GM12878 (cell line): ENCODE measurements around the gene SFT2D1. TPM values are rescaled to one million over a fixed set of nuclear protein-coding genes. Genes with fewer than 3 reads are reported as not detected.

Experiments
- GATAD2B ChIP-seq: fragments of 450-650 bp; conservative IDR thresholded peaks from 2 replicates; pipeline ENCODE4 v1.6.1; 2017; ENCODE audit warnings: low read depth, mild to moderate bottlenecking, moderate library complexity
- MTA3 ChIP-seq: IDR thresholded peaks from 2 replicates; pipeline ENCODE4 v1.6.1; 2012; ENCODE audit warnings: low read length, inconsistent platforms, borderline replicate concordance
- NFYB ChIP-seq: IDR thresholded peaks from 2 replicates; pipeline ENCODE4 v1.6.1; 2011; ENCODE audit warnings: low read depth, mild to moderate bottlenecking, low read length, improper control_type of control experiment, moderate library complexity; ENCODE audit not compliant: insufficient read depth
- NR2C2 ChIP-seq: IDR thresholded peaks from 2 replicates; pipeline ENCODE4 v1.6.1; 2011; ENCODE audit warnings: borderline replicate concordance, low read depth; ENCODE audit not compliant: control insufficient read depth, insufficient read length
- PML ChIP-seq: IDR thresholded peaks from 2 replicates; pipeline ENCODE4 v1.6.1; 2012; ENCODE audit warnings: low read length, inconsistent platforms
- SIN3A ChIP-seq: IDR thresholded peaks from 2 replicates; pipeline ENCODE4 v1.6.1; 2012; ENCODE audit warnings: low read depth, low read length, improper control_type of control experiment
- SMARCA5 ChIP-seq: fragments of 450-650 bp; IDR thresholded peaks from 2 replicates; pipeline ENCODE4 v1.6.1; 2017; ENCODE audit warnings: mild to moderate bottlenecking
- SREBF2 ChIP-seq: IDR thresholded peaks from 2 replicates; pipeline ENCODE4 v1.6.1; 2012; ENCODE audit warnings: mild to moderate bottlenecking, low read length
- SUZ12 ChIP-seq: fragments of 200-600 bp; sonication (generic); IDR thresholded peaks from one replicate; pipeline ENCODE4 v1.6.1; 2018; ENCODE audit warnings: antibody characterized with exemption, mild to moderate bottlenecking; ENCODE audit not compliant: unreplicated experiment
- TARDBP ChIP-seq: IDR thresholded peaks from 2 replicates; pipeline ENCODE4 v1.6.1; 2016; ENCODE audit warnings: borderline replicate concordance
- TBL1XR1 ChIP-seq: IDR thresholded peaks from 2 replicates; pipeline ENCODE4 v1.6.1; 2012; ENCODE audit warnings: low read depth, low read length, improper control_type of control experiment
- YY1 ChIP-seq: IDR thresholded peaks from 2 replicates; pipeline ENCODE4 v1.6.1; 2011; ENCODE audit warnings: low read depth, mild to moderate bottlenecking, low read length
- ZNF24 ChIP-seq: fragments of 450-650 bp; IDR thresholded peaks from 2 replicates; pipeline ENCODE4 v1.6.1; 2017; ENCODE audit warnings: antibody characterized with exemption, mild to moderate bottlenecking
- polyA plus RNA-seq, 11 experiments: library from polyadenylated mRNA; depleted of rRNA in 4 of 11; unstranded in 6 of 11; stranded (reverse) in 5 of 11; fragments of >200 nt; fragmentation: Nextera tagmentation in 4 of 11; fragmentation: Illumina TruSeq in 1 of 11; extraction: Ambion mirVana in 4 of 11; extraction: Trizol in 1 of 11; gene quantifications; 1 replicate in 1 of 11; 2 replicates in 10 of 11; pipeline versions ENCODE4 v1.2.1 to v1.2.3, GENCODE V29; 2011 to 2016; ENCODE audit warnings: inconsistent platforms in 2 of 11, missing spikeins in 2 of 11, low read depth in 1 of 11
- total RNA-seq, 4 experiments: library from RNA; depleted of rRNA in 3 of 4; stranded (reverse); fragments of >200 nt in 3 of 4; fragmentation: Illumina TruSeq in 1 of 4; extraction: Trizol in 1 of 4; gene quantifications; 2 replicates each; pipeline versions ENCODE4 v1.2.1 to v1.2.3, GENCODE V29; 2013 to 2021
- TF ChIP-seq, protein P1 (sequence below): fragments of 450-650 bp; IDR thresholded peaks from 2 replicates; pipeline ENCODE4 v1.6.1; 2017; ENCODE audit warnings: mild to moderate bottlenecking, moderate library complexity
- TF ChIP-seq, protein P2 (sequence below): IDR thresholded peaks from 2 replicates; pipeline ENCODE4 v1.6.1; 2011; ENCODE audit warnings: low read depth, mild to moderate bottlenecking, low read length, moderate library complexity, borderline replicate concordance; ENCODE audit errors: extremely low read depth
- TF ChIP-seq, protein P3 (sequence below): fragments of 150-350 bp; IDR thresholded peaks from 2 replicates; pipeline ENCODE4 v1.6.1; 2014; ENCODE audit warnings: mild to moderate bottlenecking, low read depth, low read length
- TF ChIP-seq, protein P4 (sequence below): fragments of 450-650 bp; IDR thresholded peaks from 2 replicates; pipeline ENCODE4 v1.6.1; 2016; ENCODE audit warnings: mild to moderate bottlenecking
- TF ChIP-seq, protein P5 (sequence below): fragments of 450-650 bp; IDR thresholded peaks from 2 replicates; pipeline ENCODE4 v1.6.1; 2018; ENCODE audit warnings: mild to moderate bottlenecking, low read depth, moderate library complexity; ENCODE audit not compliant: partially characterized antibody
- TF ChIP-seq, protein P6 (sequence below): IDR thresholded peaks from 2 replicates; pipeline ENCODE4 v1.6.1; 2011; ENCODE audit warnings: borderline replicate concordance, low read depth, mild to moderate bottlenecking, moderate library complexity, low read length; ENCODE audit not compliant: insufficient read depth, poor library complexity, severe bottlenecking

The SFT2D1 gene
- total and polyA plus RNA-seq, 10 of the 15 experiments (the other 5 are each of a cell fraction or from before 2014, with no cell fraction given): 69.5 to 281 (median 124) TPM

DNA sequence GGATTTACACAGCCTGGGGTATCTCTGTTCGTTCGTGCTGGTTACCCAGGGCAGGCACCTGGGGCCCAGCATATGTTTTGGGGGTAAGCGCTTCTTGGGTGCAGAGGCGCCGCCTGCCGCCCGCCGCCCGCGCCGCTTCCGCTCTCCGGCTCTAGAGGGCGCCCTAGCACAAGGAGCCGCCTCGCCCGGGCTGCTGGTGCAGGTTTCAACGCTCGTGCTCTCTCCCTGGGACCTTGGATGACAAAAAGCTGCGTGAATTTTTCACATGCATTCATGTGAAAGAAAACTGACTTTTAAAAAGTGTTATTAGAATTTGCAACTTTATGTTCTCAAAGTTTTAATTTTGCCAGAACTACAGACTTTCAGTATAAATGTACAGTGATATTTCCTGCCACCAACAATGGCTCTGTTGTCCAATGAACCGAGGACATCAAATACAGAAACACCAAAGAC lies 66.6 kb downstream of the SFT2D1 start (continued):
- TF ChIP-seq, protein P1, sequence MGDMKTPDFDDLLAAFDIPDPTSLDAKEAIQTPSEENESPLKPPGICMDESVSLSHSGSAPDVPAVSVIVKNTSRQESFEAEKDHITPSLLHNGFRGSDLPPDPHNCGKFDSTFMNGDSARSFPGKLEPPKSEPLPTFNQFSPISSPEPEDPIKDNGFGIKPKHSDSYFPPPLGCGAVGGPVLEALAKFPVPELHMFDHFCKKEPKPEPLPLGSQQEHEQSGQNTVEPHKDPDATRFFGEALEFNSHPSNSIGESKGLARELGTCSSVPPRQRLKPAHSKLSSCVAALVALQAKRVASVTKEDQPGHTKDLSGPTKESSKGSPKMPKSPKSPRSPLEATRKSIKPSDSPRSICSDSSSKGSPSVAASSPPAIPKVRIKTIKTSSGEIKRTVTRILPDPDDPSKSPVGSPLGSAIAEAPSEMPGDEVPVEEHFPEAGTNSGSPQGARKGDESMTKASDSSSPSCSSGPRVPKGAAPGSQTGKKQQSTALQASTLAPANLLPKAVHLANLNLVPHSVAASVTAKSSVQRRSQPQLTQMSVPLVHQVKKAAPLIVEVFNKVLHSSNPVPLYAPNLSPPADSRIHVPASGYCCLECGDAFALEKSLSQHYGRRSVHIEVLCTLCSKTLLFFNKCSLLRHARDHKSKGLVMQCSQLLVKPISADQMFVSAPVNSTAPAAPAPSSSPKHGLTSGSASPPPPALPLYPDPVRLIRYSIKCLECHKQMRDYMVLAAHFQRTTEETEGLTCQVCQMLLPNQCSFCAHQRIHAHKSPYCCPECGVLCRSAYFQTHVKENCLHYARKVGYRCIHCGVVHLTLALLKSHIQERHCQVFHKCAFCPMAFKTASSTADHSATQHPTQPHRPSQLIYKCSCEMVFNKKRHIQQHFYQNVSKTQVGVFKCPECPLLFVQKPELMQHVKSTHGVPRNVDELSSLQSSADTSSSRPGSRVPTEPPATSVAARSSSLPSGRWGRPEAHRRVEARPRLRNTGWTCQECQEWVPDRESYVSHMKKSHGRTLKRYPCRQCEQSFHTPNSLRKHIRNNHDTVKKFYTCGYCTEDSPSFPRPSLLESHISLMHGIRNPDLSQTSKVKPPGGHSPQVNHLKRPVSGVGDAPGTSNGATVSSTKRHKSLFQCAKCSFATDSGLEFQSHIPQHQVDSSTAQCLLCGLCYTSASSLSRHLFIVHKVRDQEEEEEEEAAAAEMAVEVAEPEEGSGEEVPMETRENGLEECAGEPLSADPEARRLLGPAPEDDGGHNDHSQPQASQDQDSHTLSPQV: peak; percentile 86
- TF ChIP-seq ZNF24: peak; percentile 68
- peak; percentile 80 for TF ChIP-seq YY1
- TF ChIP-seq, protein P2, sequence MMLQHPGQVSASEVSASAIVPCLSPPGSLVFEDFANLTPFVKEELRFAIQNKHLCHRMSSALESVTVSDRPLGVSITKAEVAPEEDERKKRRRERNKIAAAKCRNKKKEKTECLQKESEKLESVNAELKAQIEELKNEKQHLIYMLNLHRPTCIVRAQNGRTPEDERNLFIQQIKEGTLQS: no peak
- TF ChIP-seq TBL1XR1: no peak
- TF ChIP-seq PML: no peak
- TF ChIP-seq, protein P3, sequence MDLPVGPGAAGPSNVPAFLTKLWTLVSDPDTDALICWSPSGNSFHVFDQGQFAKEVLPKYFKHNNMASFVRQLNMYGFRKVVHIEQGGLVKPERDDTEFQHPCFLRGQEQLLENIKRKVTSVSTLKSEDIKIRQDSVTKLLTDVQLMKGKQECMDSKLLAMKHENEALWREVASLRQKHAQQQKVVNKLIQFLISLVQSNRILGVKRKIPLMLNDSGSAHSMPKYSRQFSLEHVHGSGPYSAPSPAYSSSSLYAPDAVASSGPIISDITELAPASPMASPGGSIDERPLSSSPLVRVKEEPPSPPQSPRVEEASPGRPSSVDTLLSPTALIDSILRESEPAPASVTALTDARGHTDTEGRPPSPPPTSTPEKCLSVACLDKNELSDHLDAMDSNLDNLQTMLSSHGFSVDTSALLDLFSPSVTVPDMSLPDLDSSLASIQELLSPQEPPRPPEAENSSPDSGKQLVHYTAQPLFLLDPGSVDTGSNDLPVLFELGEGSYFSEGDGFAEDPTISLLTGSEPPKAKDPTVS: no peak
- TF ChIP-seq, protein P4, sequence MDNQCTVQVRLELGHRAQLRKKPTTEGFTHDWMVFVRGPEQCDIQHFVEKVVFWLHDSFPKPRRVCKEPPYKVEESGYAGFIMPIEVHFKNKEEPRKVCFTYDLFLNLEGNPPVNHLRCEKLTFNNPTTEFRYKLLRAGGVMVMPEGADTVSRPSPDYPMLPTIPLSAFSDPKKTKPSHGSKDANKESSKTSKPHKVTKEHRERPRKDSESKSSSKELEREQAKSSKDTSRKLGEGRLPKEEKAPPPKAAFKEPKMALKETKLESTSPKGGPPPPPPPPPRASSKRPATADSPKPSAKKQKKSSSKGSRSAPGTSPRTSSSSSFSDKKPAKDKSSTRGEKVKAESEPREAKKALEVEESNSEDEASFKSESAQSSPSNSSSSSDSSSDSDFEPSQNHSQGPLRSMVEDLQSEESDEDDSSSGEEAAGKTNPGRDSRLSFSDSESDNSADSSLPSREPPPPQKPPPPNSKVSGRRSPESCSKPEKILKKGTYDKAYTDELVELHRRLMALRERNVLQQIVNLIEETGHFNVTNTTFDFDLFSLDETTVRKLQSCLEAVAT: no peak
- peak; percentile 48; the same call in 1 of the 2 replicates for TF ChIP-seq GATAD2B
- TF ChIP-seq NR2C2: no peak
- TF ChIP-seq NFYB: no peak
- no peak for TF ChIP-seq SREBF2
- TF ChIP-seq SUZ12: no peak
- no peak for TF ChIP-seq MTA3
- peak; percentile 91 for TF ChIP-seq SMARCA5
- TF ChIP-seq, protein P5, sequence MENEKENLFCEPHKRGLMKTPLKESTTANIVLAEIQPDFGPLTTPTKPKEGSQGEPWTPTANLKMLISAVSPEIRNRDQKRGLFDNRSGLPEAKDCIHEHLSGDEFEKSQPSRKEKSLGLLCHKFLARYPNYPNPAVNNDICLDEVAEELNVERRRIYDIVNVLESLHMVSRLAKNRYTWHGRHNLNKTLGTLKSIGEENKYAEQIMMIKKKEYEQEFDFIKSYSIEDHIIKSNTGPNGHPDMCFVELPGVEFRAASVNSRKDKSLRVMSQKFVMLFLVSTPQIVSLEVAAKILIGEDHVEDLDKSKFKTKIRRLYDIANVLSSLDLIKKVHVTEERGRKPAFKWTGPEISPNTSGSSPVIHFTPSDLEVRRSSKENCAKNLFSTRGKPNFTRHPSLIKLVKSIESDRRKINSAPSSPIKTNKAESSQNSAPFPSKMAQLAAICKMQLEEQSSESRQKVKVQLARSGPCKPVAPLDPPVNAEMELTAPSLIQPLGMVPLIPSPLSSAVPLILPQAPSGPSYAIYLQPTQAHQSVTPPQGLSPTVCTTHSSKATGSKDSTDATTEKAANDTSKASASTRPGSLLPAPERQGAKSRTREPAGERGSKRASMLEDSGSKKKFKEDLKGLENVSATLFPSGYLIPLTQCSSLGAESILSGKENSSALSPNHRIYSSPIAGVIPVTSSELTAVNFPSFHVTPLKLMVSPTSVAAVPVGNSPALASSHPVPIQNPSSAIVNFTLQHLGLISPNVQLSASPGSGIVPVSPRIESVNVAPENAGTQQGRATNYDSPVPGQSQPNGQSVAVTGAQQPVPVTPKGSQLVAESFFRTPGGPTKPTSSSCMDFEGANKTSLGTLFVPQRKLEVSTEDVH: no peak
- TF ChIP-seq TARDBP: 0 out of 2 replicates have a peak, but pooled peaks have one; percentile 54
- TF ChIP-seq, protein P6, sequence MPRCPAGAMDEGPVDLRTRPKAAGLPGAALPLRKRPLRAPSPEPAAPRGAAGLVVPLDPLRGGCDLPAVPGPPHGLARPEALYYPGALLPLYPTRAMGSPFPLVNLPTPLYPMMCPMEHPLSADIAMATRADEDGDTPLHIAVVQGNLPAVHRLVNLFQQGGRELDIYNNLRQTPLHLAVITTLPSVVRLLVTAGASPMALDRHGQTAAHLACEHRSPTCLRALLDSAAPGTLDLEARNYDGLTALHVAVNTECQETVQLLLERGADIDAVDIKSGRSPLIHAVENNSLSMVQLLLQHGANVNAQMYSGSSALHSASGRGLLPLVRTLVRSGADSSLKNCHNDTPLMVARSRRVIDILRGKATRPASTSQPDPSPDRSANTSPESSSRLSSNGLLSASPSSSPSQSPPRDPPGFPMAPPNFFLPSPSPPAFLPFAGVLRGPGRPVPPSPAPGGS: no peak
- TF ChIP-seq SIN3A: no peak
